Measurements from ENCODE around the gene ASB5. TPM values are rescaled to one million over a fixed set of nuclear protein-coding genes. Genes with fewer than 3 reads are reported as not detected.
A peak's percentile ranks its signal among the peaks of the same experiment; 100 is the strongest.

ASB5 gene
- not detected for total RNA-seq

DNA sequence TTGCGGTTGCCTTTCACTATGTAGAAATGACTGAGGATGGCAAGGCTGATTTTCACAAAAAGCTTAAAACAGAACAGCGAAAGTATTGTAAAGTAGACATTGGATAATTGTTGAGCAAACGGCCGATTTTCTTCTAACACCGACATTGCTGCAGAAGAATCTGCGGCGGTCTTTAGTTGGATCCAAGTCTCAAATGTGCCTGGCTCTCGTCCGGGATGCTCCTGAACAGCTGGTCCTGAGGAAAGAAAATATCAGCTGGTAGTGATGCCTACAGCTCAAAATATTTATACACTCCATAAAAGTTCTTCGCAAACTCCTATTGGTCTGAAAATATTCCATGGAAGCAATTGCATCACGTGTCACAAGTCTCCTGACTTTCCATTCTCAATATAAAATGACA lies at the start of gene ASB5:
Gene ASB5 (minus strand): TSS at position 260 of the 400 bp plus-strand sequence. CDS start 114 bp downstream, at position 146.
- POLR2A ChIA-PET, result no interaction called here
- Mint-ChIP-seq H3K9me3 (no peaks in the 10 kb centered on the region), H3K36me3 (no peaks in the 10 kb centered on the region), H3K4me3 (no peak within 1 kb of the TSS), H3K4me1 (ENCODE audit: low read depth) (no peaks in the 10 kb centered on the region), H3K27me3 (peaks cover 5% of the 10 kb centered on the region), H3K27ac (no peak within 1 kb of the TSS)
- DNase-seq, result no peak
- intact Hi-C loops (cut with micrococcal nuclease), result no loop called here
- CTCF ChIA-PET, result no interaction called here

DNA sequence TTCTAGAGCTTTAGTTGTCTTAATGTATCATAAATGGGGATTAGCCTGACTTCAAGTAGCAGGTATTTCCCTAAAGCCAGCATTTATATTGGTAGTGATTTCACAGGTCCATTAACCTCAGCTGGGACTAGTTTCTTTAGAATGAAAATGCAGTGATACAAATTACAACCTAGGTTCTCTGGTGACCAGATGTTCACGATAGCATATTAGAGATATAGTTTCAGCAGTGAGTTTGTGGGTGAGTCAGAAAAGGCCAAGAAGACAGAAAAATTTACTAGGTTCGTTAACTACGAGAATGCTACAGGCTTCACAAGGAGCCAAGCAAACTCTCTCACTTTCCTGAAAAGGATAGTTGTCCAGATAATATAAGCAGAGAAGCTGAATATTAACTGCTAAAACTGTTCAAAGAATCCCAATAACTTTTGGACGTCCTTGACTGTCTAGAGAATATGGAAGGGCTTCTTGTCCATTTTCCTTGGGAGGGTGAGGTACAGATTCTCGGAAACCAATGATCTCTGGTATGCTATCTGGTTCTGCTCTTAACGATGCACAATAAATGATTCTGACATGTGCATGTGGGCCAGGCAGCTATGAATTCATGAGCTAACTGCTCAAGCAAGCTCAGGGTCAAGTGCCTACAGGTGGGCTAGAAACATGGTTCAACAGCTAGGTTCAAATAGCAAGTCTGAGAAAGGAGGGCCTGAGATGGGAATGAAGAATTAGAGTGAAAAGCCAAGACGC lies 44.7 kb upstream of the ASB5 start:
- Mint-ChIP-seq H3K9me3 (no peaks in the 10 kb centered on the region), H3K4me1 (ENCODE audit: low read depth) (peaks cover 6% of the 10 kb centered on the region), H3K27me3 (peaks cover 7% of the 10 kb centered on the region), H3K36me3 (no peaks in the 10 kb centered on the region), H3K27ac (no peak overlapping the region), H3K4me3 (no peak overlapping the region)
- ChIA-PET CTCF (no interaction called here), POLR2A (no interaction called here)
- intact Hi-C loops (cut with micrococcal nuclease), result no loop called here
- DNase-seq, result no peak

GRCh38 chr4:176309772-176310171 lies 40.8 kb upstream of the ASB5 start:
- intact Hi-C loops (cut with micrococcal nuclease), result loop anchor here (1.0 kb wide), 1 partner anchor 10 kb away; the partner anchor contains the start of gene SPCS3
- Mint-ChIP-seq H3K36me3 (no peaks in the 10 kb centered on the region), H3K27ac (no peak overlapping the region)

GRCh38 chr4:176309046-176309445 lies 40.0 kb upstream of the ASB5 start:
- H3K27ac Mint-ChIP-seq, result no peak overlapping the region
- ChIA-PET POLR2A (no interaction called here), CTCF (no interaction called here)
- no peaks in the 10 kb centered on the region for H3K36me3 Mint-ChIP-seq
- no peaks in the 10 kb centered on the region for H3K4me1 Mint-ChIP-seq (ENCODE audit: low read depth)
- H3K4me3 Mint-ChIP-seq, result no peak overlapping the region
- intact Hi-C loops (cut with micrococcal nuclease), result loop anchor here (1.0 kb wide), 1 partner anchor 10 kb away; the partner anchor contains the start of gene SPCS3
- DNase-seq, result peak; percentile 19
- no peaks in the 10 kb centered on the region for H3K9me3 Mint-ChIP-seq
- peaks cover 30% of the 10 kb centered on the region for H3K27me3 Mint-ChIP-seq

More at GRCh38 chr4:176309772-176310171, 40.8 kb upstream of the ASB5 start:
- no peak for DNase-seq
- Mint-ChIP-seq H3K4me1 (ENCODE audit: low read depth) (no peaks in the 10 kb centered on the region), H3K27me3 (peaks cover 23% of the 10 kb centered on the region), H3K9me3 (no peaks in the 10 kb centered on the region), H3K4me3 (no peak overlapping the region)
- CTCF ChIA-PET, result no interaction called here
- POLR2A ChIA-PET, result no interaction called here

GRCh38 chr4:176308441-176308840 lies 39.4 kb upstream of the ASB5 start:
- Mint-ChIP-seq H3K27me3 (peaks cover 32% of the 10 kb centered on the region), H3K4me1 (ENCODE audit: low read depth) (no peaks in the 10 kb centered on the region), H3K4me3 (no peak overlapping the region), H3K27ac (no peak overlapping the region), H3K36me3 (no peaks in the 10 kb centered on the region), H3K9me3 (no peaks in the 10 kb centered on the region)
- ChIA-PET POLR2A (no interaction called here), CTCF (no interaction called here)
- no peak for DNase-seq
- intact Hi-C loops (cut with micrococcal nuclease), result no loop called here

- no peak overlapping the region for H3K27ac Mint-ChIP-seq
- no peak overlapping the region for H3K4me3 Mint-ChIP-seq
- no peaks in the 10 kb centered on the region for H3K36me3 Mint-ChIP-seq
- no peak for DNase-seq
- intact Hi-C loops (cut with micrococcal nuclease), result no loop called here
- POLR2A ChIA-PET, result no interaction called here
- H3K9me3 Mint-ChIP-seq, result no peaks in the 10 kb centered on the region
- peaks cover 36% of the 10 kb centered on the region for H3K27me3 Mint-ChIP-seq
- CTCF ChIA-PET, result no interaction called here
- H3K4me1 Mint-ChIP-seq (ENCODE audit: low read depth), result no peaks in the 10 kb centered on the region
Observed at GRCh38 chr4:176307666-176307930, 38.6 kb upstream of the ASB5 start.

- Mint-ChIP-seq H3K9me3 (no peaks in the 10 kb centered on the region), H3K4me3 (no peak overlapping the region), H3K27ac (no peak overlapping the region), H3K36me3 (no peaks in the 10 kb centered on the region), H3K27me3 (peaks cover 36% of the 10 kb centered on the region), H3K4me1 (ENCODE audit: low read depth) (no peaks in the 10 kb centered on the region)
- POLR2A ChIA-PET, result no interaction called here
- DNase-seq, result no peak
- intact Hi-C loops (cut with micrococcal nuclease), result no loop called here
- CTCF ChIA-PET, result interaction anchor here (0.6 kb wide), 1 partner anchor 34 kb away, joined by 4 read pairs; no protein-coding TSS in a partner anchor
Observed at GRCh38 chr4:176306837-176307665, 38.0 kb upstream of the ASB5 start.

- Mint-ChIP-seq H3K27ac (no peak overlapping the region), H3K4me3 (no peak overlapping the region), H3K9me3 (no peaks in the 10 kb centered on the region), H3K4me1 (ENCODE audit: low read depth) (no peaks in the 10 kb centered on the region), H3K27me3 (peaks cover 32% of the 10 kb centered on the region), H3K36me3 (no peaks in the 10 kb centered on the region)
- intact Hi-C loops (cut with micrococcal nuclease), result no loop called here
- no peak for DNase-seq
- ChIA-PET CTCF (no interaction called here), POLR2A (no interaction called here)
Observed at GRCh38 chr4:176303938-176304337, 34.9 kb upstream of the ASB5 start.

DNA sequence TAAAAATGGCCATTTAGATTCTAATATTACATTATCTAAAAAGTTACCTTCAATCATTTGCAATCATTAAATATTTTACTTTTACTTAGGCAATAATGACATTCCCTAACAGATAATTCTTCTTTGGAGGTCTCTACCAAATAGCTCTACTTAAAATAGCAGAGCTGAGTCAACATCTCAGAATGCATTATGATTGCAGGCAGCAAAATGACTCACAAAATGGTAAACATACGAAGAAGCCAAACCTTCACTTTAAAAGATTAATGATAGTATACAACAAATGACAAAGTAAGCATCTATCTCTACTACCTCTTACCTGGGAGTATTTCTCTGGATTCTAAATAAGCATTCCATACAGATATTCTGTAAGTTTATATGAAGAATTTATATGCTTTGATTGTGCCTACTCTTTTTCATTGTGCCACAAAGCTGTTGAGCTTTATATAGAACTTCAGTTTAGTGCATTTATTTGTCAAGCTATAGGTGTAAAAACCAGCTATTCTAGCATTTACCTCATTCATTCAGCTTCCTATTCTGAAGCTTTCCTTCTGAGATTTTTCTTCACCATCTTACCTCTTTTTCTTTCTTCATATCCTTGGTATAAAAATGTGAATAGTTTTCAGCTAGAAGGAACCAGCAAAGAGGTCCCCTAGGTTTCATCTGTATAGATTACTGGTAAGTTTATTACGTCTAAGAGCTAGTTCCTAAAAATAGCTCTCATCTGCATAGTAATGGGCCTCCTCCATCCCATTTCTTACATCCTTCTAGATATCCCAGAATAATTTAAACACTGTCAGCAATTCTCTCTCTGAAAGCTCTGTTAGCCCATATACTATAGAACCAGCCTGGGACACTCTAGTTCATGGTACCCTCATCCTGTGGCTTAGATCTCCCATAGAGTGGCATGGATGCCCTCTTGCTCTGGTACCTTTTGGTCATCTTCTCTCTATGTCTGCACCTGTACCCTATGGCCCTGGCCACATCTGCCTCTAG lies 33.6 kb upstream of the ASB5 start:
- DNase-seq, result no peak
- intact Hi-C loops (cut with micrococcal nuclease), result no loop called here
- Mint-ChIP-seq H3K27me3 (peaks cover 29% of the 10 kb centered on the region), H3K36me3 (no peaks in the 10 kb centered on the region), H3K4me3 (no peak overlapping the region), H3K9me3 (no peaks in the 10 kb centered on the region), H3K27ac (no peak overlapping the region), H3K4me1 (ENCODE audit: low read depth) (no peaks in the 10 kb centered on the region)
- ChIA-PET POLR2A (no interaction called here), CTCF (no interaction called here)

DNA sequence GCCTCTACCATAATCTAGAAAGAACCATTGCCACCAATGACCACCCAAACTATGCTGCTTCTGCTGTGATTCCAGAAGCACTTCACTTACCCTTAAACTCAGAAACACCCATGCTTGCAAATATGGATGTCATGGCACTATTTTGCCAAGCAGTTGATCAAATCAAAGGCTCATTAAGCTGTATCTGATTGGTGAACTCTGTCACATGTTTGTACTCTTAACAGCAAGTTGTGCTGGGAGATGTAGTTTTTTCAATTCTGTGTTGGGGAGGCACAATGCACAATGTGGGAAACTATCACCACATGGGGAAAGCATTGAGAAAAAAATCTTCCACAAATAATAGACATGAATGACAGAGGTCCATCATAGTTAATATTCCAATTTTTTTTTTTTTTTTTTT lies 31.5 kb upstream of the ASB5 start:
- no peak for DNase-seq
- Mint-ChIP-seq H3K4me1 (ENCODE audit: low read depth) (no peaks in the 10 kb centered on the region), H3K4me3 (no peak overlapping the region), H3K36me3 (no peaks in the 10 kb centered on the region), H3K27me3 (peaks cover 18% of the 10 kb centered on the region), H3K9me3 (no peaks in the 10 kb centered on the region), H3K27ac (no peak overlapping the region)
- POLR2A ChIA-PET, result no interaction called here
- CTCF ChIA-PET, result no interaction called here
- intact Hi-C loops (cut with micrococcal nuclease), result no loop called here

- no peaks in the 10 kb centered on the region for H3K36me3 Mint-ChIP-seq
- CTCF ChIA-PET, result no interaction called here
- no peak overlapping the region for H3K27ac Mint-ChIP-seq
- POLR2A ChIA-PET, result no interaction called here
- H3K4me1 Mint-ChIP-seq (ENCODE audit: low read depth), result no peaks in the 10 kb centered on the region
- H3K27me3 Mint-ChIP-seq, result peaks cover 15% of the 10 kb centered on the region
- intact Hi-C loops (cut with micrococcal nuclease), result no loop called here
- no peak for DNase-seq
- no peak overlapping the region for H3K4me3 Mint-ChIP-seq
- H3K9me3 Mint-ChIP-seq, result no peaks in the 10 kb centered on the region
Observed at GRCh38 chr4:176300036-176300435, 31.0 kb upstream of the ASB5 start.

GRCh38 chr4:176298664-176299063 lies 29.6 kb upstream of the ASB5 start:
- CTCF ChIA-PET, result no interaction called here
- intact Hi-C loops (cut with micrococcal nuclease), result no loop called here

More at GRCh38 chr4:176298664-176299063, 29.6 kb upstream of the ASB5 start:
- Mint-ChIP-seq H3K4me3 (no peak overlapping the region), H3K4me1 (ENCODE audit: low read depth) (no peaks in the 10 kb centered on the region), H3K9me3 (no peaks in the 10 kb centered on the region), H3K27me3 (peaks cover 6% of the 10 kb centered on the region), H3K27ac (no peak overlapping the region), H3K36me3 (no peaks in the 10 kb centered on the region)
- POLR2A ChIA-PET, result no interaction called here
- DNase-seq, result no peak

All from activated CD4-positive, alpha-beta memory T cell treated with anti-CD3 and anti-CD28 coated beads for 36 hours (primary cell).